Stimulated activated CD8-positive, alpha-beta memory T cell treated with anti-CD3 and anti-CD28 coated beads, Interleukin-12 subunit alpha, Interleukin-12 subunit beta, amount 100 ng/mL, for 24 hours (primary cell): ENCODE results near the gene GABPB1.

Experiments
- DNase-seq: peaks from one replicate; pipeline ENCODE4 v3.0.0-alpha.2; 2020; ENCODE audit errors: extremely low read depth

GABPB1 gene

DNA sequence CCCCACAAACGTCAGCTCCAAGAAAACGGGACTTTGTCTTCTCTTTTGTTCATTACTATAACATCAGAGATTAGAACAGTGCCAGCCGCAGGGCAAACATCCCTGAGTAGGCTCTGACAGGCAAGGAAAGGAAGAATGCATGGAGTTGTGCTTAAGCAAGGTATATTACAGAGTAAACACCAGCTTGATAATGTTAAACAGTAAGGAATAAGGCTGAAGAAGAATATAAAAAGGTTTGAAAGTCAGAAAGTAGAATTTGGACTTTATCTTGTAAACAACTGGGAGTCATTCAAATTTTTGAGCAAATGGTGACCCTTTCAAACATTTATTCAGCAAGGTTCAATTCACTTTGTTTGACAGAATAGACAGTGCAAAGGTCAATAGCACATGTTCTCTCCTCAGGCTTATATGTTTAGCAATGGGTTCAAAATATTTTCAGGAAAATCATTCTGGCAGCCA lies 11.0 kb downstream of the GABPB1 start:
- DNase-seq: no peak

- no peak for DNase-seq
These were observed 13.3 kb downstream of the GABPB1 start for GRCh38 chr15:50341616-50342136.

GRCh38 chr15:50340416-50340815 lies 14.6 kb downstream of the GABPB1 start:
- DNase-seq: no peak

DNA sequence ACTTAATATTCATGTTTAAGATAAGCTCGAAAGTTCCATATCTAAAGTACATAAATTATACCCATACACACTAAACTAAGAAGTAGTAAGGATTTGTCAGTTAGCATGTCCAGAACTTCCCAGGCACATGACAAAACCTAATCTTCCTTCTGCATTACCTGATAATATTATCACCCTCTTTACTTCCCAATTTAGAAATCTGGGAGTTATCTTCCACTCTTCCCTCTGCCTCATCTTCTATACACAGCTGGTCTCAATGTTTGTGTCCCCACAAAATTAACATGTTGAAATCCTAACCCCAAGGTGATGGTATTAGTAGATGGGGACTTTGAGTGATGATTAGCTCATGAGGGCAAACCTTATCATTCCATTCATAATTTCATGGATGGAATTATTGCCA lies 15.3 kb downstream of the GABPB1 start:
- no peak for DNase-seq

GRCh38 chr15:50335251-50335650 lies 19.7 kb downstream of the GABPB1 start:
- DNase-seq: no peak

- DNase-seq: no peak
These were observed 21.8 kb downstream of the GABPB1 start for GRCh38 chr15:50333229-50333628.

- DNase-seq: no peak
These were observed 24.1 kb downstream of the GABPB1 start for GRCh38 chr15:50330921-50331320.

GRCh38 chr15:50328116-50328515 lies 26.9 kb downstream of the GABPB1 start:
- no peak for DNase-seq

- no peak for DNase-seq
These were observed 33.3 kb downstream of the GABPB1 start for GRCh38 chr15:50321680-50322210.

DNA sequence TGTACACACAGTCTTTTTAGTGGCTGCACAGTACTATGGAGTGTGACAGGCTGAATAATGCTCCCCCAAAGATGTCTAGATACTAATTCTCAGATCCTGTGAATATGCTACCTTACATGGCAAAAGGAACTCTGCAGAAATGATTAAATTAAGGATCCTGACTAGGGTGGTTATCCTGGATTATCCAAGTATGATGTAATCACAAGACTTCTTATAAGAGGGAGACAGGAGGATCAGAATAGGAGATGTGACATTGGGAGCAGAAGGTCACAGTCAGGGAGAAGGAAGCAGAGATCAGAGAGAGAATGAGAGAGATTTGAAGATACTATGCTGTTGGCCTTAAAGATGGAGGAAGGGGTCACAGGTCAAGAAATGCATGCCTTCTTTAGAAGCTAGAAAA lies 34.5 kb downstream of the GABPB1 start:
- no peak for DNase-seq

DNA sequence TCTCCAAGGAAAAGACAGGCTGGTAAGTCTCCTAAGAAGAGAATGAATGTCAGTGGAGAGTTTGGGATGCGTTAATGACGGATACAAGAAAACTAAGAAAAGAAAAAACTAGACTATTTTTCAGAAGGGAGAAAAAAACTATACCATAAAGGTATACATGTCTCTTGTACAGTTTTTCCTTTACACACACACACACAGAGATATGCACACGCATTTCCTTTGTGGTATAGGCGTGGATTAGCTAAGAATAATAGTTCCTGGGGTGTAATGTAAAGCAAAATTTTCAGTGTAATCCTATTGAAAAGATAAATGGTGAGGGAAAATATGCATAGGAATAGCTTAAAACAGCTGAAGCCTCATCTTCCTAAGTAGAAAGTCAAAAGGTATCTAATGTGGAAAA lies 36.3 kb downstream of the GABPB1 start:
- DNase-seq: no peak

- no peak for DNase-seq
These were observed 39.0 kb downstream of the GABPB1 start for GRCh38 chr15:50315814-50316630.

- no peak for DNase-seq
These were observed 42.4 kb downstream of the GABPB1 start for GRCh38 chr15:50312636-50313035.

DNA sequence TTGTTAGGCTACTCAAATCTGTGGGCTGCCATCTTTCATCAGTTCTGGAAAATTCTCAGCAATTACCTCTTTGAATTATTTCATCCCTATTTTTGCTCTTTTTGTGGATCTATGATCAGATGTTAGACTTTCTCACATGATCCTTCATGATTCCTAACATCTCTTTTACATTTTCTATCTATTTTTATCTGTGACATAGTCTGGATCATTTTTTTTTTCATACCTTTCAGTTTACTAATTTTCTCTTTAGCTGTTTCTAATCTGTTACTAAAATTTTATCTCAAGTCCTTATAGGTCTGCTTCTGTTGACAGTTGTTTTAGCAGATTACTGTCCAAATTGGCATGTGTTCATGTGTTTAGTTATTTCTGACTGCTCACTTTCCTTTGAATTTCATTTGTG lies 47.2 kb downstream of the GABPB1 start:
- no peak for DNase-seq

- DNase-seq: no peak
These were observed 50.2 kb downstream of the GABPB1 start for GRCh38 chr15:50304836-50305235.

- no peak for DNase-seq
These were observed 52.4 kb downstream of the GABPB1 start for GRCh38 chr15:50302581-50302980.

DNA sequence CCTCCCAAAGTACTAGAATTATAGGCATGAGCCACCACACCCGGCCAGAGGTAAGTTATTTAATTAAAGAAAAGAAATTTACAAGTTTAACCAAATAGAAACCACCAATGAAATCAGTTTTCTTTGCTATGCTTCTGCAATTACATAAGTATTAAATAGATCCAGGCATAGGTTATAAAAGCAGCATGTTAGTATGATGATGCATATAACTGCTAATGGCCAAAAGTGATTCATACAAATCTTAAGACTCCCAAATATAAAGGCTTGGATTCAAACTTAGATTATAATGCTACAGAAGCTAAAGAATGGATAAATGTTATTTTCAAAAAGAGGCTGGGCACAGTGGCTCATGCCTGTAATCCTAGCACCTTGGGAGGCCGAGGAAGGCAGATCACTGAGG lies 56.7 kb downstream of the GABPB1 start:
- DNase-seq: no peak

GRCh38 chr15:50295966-50296365 lies 59.0 kb downstream of the GABPB1 start:
- no peak for DNase-seq

- DNase-seq: no peak
These were observed 65.2 kb downstream of the GABPB1 start for GRCh38 chr15:50289749-50290148.

DNA sequence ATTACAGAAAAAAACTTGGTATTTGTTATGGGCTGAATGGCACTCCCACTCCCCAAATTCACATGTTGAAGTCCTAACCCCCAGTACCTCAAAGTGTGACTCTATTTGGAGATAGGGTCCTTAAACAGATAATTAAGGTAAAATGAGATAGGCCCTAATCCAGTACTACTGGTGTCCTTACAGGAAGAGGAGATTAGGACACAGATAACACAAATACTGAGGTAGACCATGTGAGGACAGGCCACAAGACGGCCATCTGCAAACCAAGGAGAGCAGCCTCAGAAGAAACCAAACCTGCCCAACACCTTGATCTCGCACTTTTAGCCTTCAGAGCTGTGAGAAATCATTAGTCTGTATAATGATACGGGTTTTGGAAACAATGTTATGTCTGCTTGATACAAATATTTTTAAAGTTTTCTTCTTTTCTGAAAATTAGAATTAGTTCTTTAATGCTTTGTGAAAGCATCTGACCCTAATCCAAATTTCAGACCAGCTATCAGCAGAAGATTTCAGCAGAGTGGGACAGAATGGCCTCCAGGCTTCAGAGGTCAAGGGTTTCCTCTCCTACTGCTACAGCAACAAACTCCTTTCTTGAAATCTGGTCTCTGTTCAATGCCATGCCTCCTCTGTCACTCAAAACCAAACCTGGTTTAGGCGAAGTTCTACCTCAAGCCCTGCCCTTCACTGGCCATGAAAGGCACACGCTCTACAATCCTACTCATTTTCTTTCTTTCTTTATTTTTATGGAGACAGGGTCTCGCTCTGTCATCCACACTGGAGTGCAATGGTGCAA lies 67.5 kb downstream of the GABPB1 start:
- DNase-seq: no peak

DNA sequence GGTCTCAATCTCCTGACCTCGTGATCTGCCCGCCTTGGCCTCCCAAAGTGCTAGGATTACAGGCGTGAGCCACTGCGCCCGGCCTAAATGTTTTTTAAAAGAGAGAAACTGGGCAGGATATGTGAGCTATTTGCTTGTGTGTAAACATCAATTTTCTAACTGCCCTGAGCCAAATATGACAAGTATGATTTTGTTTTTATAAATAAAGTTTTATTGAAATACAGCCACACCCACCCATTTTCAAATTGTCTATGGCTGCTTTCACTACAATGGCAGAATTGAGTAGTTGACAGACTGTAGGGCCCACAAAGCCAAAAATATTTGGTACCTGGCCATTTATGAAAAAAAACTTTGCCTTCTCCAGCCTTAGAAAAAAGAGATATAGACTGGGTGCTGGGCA lies 73.6 kb downstream of the GABPB1 start:
- no peak for DNase-seq

DNA sequence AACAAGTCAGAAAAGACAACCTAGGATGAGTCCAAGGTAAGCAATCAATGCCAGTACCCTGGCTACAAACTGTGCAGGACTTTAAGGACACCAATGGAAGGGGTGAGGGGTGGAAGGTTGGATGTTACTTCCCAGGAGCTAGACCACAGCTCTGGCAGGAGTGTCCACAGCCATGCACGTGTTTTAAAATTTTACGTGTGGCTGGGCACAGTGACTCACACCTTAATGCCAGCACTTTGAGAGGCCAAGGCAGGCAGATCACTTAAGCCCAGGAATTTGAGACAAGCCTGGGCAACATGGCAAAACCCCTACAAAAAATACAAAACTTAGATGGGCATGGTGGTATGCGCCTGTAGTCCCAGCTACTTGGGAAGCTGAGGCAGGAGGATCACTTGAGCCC lies 74.7 kb downstream of the GABPB1 start:
- DNase-seq: no peak

DNA sequence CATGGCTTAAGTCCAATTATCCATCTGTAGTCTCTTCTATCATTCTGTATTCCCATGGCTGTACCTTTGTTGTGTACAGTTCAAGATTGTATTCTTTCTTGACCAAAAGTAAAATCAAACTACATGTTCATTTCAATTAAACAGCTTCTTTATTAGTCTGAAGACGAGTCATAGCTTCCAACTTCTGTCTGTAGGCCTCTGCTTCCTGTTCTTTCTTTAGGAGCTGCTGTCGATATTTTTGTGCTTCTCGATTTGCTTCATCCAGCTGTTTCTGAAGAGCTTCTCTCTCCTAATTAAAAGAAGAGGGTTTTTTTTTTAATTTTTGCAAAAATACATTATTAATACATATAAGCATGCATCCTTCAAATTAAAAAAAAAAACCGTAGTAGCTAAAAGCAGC lies 76.5 kb downstream of the GABPB1 start:
- DNase-seq: no peak
